IPS-15b (cell line): ENCODE data around the gene FCHO1.

Source experiments
- H3K27me3 ChIP-seq: one replicate; pipeline ENCODE4 v1.6.1; 2013; ENCODE audit warnings: low read length; ENCODE audit not compliant: control insufficient read depth, insufficient read depth
- H3K36me3 ChIP-seq: one replicate; pipeline ENCODE4 v1.6.1; 2013; ENCODE audit warnings: low read length; ENCODE audit not compliant: control insufficient read depth, insufficient read depth
- H3K4me1 ChIP-seq: one replicate; pipeline ENCODE4 v1.6.1; 2013; ENCODE audit warnings: mild to moderate bottlenecking, low read length; ENCODE audit not compliant: control insufficient read depth, insufficient read depth
- H3K4me3 ChIP-seq: one replicate; pipeline ENCODE4 v1.5.1; 2013; ENCODE audit warnings: low read depth, low read length
- H3K9ac ChIP-seq: one replicate; pipeline ENCODE4 v1.6.1; 2013; ENCODE audit warnings: low read depth, mild to moderate bottlenecking, low read length
- H3K9me3 ChIP-seq: one replicate; pipeline ENCODE4 v1.6.1; 2013; ENCODE audit warnings: mild to moderate bottlenecking, low read length; ENCODE audit not compliant: control insufficient read depth, insufficient read depth

The FCHO1 gene

DNA sequence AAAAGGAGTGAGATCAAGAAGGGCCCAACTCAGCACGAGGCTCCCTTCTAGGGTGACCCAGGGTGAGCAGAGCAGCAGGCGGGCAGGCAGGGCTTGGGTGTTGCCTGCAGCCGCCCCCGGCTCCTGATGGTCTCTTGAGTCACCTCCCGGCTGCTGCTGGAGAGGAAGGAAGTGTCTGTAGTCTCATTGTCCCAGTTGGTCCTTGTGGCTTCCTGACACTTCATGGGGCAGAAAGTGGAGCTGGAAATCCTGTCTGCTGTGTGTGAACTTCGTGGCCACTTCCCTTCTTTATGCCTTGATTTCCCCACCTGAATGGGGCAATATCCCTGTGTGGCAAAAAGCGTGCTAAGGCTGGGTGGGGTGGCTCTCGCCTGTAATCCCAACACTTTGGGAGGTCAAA lies 29.5 kb upstream of the FCHO1 start:
- Histone ChIP-seq H3K27me3 (no peaks in the 10 kb centered on the region), H3K9ac (no peak overlapping the region), H3K4me1 (peaks cover 5% of the 10 kb centered on the region), H3K4me3 (no peak overlapping the region), H3K36me3 (peaks cover 34% of the 10 kb centered on the region), H3K9me3 (no peaks in the 10 kb centered on the region)

DNA sequence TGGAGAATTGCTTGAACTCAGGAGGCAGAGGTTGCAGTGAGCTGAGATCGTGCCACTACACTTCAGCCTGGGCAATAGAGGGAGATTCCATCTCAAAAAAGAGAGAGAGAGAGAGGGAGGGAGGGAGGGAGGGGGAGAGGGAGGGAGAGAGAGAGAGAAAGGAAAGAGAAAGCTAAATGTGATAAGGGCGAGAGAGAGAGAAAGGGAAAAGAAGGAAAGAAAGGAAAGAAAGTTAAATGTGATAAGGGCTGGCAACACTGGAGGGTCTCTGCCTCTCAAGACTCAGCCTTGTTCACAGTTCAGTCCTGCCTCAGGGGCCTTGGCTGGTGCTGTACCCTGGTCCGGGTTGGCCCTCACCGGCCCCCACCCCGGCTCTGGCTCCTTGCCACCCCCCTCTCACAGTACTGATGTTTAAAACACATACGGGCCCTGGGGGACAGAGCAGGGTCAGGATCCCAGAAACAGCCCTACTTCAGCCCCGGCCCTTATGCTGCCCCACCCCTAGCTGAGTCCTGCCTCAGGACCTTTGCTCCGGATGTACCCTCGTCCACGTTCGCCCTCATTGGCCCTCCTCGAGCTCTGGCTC lies 28.5 kb upstream of the FCHO1 start:
- Histone ChIP-seq H3K9ac (no peak overlapping the region), H3K36me3 (peaks cover 43% of the 10 kb centered on the region), H3K4me1 (peaks cover 5% of the 10 kb centered on the region), H3K27me3 (no peaks in the 10 kb centered on the region), H3K4me3 (no peak overlapping the region), H3K9me3 (no peaks in the 10 kb centered on the region)

DNA sequence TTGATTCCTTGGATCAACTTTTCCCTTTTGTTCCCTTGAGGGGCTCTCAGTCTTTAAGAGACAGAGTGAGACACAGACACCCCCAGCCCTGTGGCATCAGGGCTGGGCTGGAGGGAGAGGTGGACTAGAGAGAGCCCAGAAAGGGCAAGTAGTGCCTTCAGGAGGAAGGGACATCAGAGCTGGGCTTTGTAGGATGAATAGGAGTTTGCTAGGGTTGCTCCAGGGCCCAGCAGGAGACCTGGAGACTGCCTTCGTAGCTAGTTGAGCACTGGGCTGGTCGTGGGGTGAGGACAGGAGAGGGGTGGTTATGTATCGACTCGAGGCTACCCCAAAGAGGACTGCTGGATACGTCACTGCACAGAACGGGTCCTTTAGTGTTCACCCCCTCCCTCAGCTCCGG lies 26.6 kb upstream of the FCHO1 start:
- Histone ChIP-seq H3K4me1 (peaks cover 3% of the 10 kb centered on the region), H3K27me3 (no peaks in the 10 kb centered on the region), H3K36me3 (peaks cover 61% of the 10 kb centered on the region), H3K9me3 (no peaks in the 10 kb centered on the region), H3K4me3 (no peak overlapping the region), H3K9ac (no peak overlapping the region)

DNA sequence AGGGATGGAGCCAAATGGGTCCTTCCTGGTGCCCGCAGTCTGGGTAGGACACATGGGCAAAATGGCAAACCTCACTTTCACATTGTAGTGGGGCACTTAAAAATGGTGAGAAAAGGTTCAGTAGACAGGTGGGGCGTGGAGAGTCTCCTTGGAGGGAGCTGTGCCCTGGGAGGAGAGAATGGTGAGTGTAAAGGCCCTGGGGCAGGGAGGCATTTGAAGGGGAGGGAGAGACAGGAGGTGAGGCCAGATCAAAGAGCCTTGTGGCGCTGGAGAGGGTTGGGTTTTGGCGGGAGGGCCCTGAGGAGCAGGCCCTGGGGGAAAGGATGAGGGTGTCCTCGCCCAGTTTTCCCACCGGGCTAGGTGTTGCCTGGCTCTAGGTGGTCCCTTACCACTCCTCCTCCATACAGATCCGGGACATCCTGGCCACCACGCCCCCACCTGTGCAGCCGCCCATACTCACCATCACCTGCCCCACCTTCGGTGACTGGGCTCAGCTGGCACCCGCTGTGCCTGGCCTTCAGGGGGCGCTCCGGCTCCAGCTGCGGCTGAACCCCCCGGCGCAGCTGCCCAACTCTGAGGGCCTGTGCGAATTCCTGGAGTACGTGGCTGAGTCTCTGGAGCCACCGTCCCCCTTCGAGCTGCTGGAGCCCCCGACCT lies 25.7 kb upstream of the FCHO1 start:
- Histone ChIP-seq H3K4me1 (peaks cover 3% of the 10 kb centered on the region), H3K36me3 (peaks cover 64% of the 10 kb centered on the region), H3K27me3 (no peaks in the 10 kb centered on the region), H3K9ac (no peak overlapping the region), H3K4me3 (no peak overlapping the region), H3K9me3 (no peaks in the 10 kb centered on the region)

DNA sequence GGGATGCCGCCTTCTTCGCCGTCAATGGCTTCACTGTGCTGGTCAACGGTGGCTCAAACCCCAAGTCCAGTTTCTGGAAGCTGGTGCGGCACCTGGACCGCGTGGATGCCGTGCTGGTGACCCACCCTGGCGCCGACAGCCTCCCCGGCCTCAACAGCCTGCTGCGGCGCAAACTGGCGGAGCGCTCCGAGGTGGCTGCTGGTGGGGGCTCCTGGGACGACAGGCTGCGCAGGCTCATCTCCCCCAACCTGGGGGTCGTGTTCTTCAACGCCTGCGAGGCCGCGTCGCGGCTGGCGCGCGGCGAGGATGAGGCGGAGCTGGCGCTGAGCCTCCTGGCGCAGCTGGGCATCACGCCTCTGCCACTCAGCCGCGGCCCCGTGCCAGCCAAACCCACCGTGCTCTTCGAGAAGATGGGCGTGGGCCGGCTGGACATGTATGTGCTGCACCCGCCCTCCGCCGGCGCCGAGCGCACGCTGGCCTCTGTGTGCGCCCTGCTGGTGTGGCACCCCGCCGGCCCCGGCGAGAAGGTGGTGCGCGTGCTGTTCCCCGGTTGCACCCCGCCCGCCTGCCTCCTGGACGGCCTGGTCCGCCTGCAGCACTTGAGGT lies 25.0 kb upstream of the FCHO1 start:
- no peaks in the 10 kb centered on the region for H3K27me3 ChIP-seq
- H3K4me1 ChIP-seq: no peaks in the 10 kb centered on the region
- no peak overlapping the region for H3K4me3 ChIP-seq
- no peaks in the 10 kb centered on the region for H3K9me3 ChIP-seq
- peaks cover 64% of the 10 kb centered on the region for H3K36me3 ChIP-seq
- no peak overlapping the region for H3K9ac ChIP-seq

DNA sequence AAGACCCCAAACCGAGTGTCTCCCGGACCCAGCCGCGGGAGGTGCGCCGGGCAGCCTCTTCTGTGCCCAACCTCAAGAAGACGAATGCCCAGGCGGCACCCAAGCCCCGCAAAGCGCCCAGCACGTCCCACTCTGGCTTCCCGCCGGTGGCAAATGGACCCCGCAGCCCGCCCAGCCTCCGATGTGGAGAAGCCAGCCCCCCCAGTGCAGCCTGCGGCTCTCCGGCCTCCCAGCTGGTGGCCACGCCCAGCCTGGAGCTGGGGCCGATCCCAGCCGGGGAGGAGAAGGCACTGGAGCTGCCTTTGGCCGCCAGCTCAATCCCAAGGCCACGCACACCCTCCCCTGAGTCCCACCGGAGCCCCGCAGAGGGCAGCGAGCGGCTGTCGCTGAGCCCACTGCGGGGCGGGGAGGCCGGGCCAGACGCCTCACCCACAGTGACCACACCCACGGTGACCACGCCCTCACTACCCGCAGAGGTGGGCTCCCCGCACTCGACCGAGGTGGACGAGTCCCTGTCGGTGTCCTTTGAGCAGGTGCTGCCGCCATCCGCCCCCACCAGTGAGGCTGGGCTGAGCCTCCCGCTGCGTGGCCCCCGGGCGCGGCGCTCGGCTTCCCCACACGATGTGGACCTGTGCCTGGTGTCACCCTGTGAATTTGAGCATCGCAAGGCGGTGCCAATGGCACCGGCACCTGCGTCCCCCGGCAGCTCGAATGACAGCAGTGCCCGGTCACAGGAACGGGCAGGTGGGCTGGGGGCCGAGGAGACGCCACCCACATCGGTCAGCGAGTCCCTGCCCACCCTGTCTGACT lies 24.1 kb upstream of the FCHO1 start:
- H3K4me3 ChIP-seq: no peak overlapping the region
- H3K36me3 ChIP-seq: peaks cover 60% of the 10 kb centered on the region
- no peaks in the 10 kb centered on the region for H3K4me1 ChIP-seq
- H3K27me3 ChIP-seq: no peaks in the 10 kb centered on the region
- H3K9ac ChIP-seq: no peak overlapping the region
- H3K9me3 ChIP-seq: no peaks in the 10 kb centered on the region

DNA sequence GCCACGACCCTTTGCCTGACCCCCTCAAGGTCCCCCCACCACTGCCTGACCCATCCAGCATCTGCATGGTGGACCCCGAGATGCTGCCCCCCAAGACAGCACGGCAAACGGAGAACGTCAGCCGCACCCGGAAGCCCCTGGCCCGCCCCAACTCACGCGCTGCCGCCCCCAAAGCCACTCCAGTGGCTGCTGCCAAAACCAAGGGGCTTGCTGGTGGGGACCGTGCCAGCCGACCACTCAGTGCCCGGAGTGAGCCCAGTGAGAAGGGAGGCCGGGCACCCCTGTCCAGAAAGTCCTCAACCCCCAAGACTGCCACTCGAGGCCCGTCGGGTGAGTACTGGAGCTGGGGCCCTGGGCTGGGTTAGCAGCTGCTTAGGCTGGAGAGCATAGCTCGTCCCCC lies 23.4 kb upstream of the FCHO1 start:
- Histone ChIP-seq H3K36me3 (peaks cover 64% of the 10 kb centered on the region), H3K9ac (no peak overlapping the region), H3K27me3 (no peaks in the 10 kb centered on the region), H3K4me1 (no peaks in the 10 kb centered on the region), H3K9me3 (no peaks in the 10 kb centered on the region), H3K4me3 (no peak overlapping the region)

DNA sequence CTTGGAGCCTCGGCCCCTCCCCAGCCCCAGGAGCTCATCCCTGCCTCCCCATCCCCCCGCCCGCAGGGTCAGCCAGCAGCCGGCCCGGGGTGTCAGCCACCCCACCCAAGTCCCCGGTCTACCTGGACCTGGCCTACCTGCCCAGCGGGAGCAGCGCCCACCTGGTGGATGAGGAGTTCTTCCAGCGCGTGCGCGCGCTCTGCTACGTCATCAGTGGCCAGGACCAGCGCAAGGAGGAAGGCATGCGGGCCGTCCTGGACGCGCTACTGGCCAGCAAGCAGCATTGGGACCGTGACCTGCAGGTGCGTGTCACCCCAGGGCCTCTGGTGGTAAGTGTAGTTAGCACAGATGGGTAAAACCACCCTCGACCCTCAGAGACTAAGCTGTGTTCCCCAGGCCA lies 18.1 kb upstream of the FCHO1 start:
- peaks cover 38% of the 10 kb centered on the region for H3K36me3 ChIP-seq
- no peak overlapping the region for H3K9ac ChIP-seq
- H3K4me1 ChIP-seq: no peaks in the 10 kb centered on the region

DNA sequence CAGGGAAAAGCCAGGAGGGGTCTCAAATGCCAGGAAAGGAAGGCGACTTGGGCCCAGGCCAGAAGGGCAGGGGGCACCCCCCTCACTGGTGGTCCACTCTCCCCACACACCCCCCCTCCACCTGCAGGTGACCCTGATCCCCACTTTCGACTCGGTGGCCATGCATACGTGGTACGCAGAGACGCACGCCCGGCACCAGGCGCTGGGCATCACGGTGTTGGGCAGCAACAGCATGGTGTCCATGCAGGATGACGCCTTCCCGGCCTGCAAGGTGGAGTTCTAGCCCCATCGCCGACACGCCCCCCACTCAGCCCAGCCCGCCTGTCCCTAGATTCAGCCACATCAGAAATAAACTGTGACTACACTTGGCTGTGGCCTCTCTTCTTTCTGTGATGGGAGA lies 17.1 kb upstream of the FCHO1 start:
- no peak overlapping the region for H3K4me3 ChIP-seq
- H3K4me1 ChIP-seq: no peaks in the 10 kb centered on the region
- no peaks in the 10 kb centered on the region for H3K27me3 ChIP-seq
- H3K36me3 ChIP-seq: peaks cover 29% of the 10 kb centered on the region
- no peak overlapping the region for H3K9ac ChIP-seq
- no peaks in the 10 kb centered on the region for H3K9me3 ChIP-seq

More for the DNA sequence above, 18.1 kb upstream of the FCHO1 start:
- no peaks in the 10 kb centered on the region for H3K9me3 ChIP-seq
- H3K4me3 ChIP-seq: no peak overlapping the region
- no peaks in the 10 kb centered on the region for H3K27me3 ChIP-seq

DNA sequence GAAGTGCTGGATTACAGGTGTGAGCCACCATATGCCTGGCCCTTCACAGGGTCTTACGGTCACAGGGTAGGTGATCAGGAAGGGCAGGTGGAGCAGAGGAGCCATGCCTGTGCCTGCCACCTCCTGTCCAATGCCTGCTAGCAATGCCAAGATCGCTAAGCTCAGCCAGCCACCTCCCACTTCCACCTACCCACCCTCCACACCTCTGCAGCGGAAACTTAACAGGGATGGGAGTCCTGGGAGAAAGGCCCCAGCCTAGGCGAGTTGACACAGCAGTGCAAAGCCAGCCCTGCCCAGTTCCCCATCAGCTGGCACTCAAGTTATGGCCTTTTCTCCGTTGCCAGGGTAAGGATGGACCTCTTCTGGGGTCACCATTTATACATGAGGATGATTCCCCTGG lies 15.9 kb upstream of the FCHO1 start:
- H3K4me3 ChIP-seq: no peak overlapping the region
- no peaks in the 10 kb centered on the region for H3K9me3 ChIP-seq
- H3K4me1 ChIP-seq: peaks cover 2% of the 10 kb centered on the region
- peaks cover 21% of the 10 kb centered on the region for H3K36me3 ChIP-seq
- no peak overlapping the region for H3K9ac ChIP-seq
- no peaks in the 10 kb centered on the region for H3K27me3 ChIP-seq

DNA sequence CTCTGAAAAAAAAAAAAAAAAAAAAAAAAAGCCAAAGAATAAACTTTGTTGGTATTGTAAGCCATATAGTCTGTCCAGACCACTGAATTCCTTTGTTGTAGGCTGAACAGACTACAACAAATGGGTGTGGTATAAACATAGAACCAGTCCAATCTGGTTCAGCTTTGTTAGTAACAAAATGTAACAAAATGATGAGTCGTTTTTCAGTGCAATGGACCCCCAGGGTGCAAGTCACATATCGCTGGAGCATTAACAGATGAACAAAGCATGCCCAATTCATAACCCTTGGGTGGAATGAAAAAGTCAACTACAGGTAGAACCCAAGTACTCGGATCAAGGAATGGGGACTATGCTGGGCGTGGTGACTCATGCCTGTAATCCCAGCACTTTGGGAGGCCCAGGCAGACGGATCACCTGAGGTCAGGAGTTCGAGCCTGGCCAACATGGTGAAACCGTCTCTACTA lies 13.6 kb upstream of the FCHO1 start:
- Histone ChIP-seq H3K36me3 (peaks cover 17% of the 10 kb centered on the region), H3K9ac (no peak overlapping the region), H3K27me3 (no peaks in the 10 kb centered on the region), H3K9me3 (no peaks in the 10 kb centered on the region), H3K4me1 (peaks cover 2% of the 10 kb centered on the region), H3K4me3 (no peak overlapping the region)
